ENCODE results near the gene SHOC1.

- TF ChIP-seq POLR2A (IDR thresholded peaks at IDR 0.05) (no peak), EP300 (IDR thresholded peaks at IDR 0.05) (no peak)
- TF ChIP-seq, protein P1, sequence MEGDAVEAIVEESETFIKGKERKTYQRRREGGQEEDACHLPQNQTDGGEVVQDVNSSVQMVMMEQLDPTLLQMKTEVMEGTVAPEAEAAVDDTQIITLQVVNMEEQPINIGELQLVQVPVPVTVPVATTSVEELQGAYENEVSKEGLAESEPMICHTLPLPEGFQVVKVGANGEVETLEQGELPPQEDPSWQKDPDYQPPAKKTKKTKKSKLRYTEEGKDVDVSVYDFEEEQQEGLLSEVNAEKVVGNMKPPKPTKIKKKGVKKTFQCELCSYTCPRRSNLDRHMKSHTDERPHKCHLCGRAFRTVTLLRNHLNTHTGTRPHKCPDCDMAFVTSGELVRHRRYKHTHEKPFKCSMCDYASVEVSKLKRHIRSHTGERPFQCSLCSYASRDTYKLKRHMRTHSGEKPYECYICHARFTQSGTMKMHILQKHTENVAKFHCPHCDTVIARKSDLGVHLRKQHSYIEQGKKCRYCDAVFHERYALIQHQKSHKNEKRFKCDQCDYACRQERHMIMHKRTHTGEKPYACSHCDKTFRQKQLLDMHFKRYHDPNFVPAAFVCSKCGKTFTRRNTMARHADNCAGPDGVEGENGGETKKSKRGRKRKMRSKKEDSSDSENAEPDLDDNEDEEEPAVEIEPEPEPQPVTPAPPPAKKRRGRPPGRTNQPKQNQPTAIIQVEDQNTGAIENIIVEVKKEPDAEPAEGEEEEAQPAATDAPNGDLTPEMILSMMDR (IDR thresholded peaks at IDR 0.05), result no peak
Observed at GRCh38 chr9:111836311-111836710, 41.6 kb upstream of the SHOC1 start.

Measured in ovary (tissue), 3 donors.